Spinal cord (tissue), 10 donors: ENCODE results near the gene KATNAL2. TPM values are rescaled to one million over a fixed set of nuclear protein-coding genes. Genes with fewer than 3 reads are reported as not detected.
A peak's percentile ranks its signal among the peaks of the same experiment; 100 is the strongest.

Experiments used
- DNase-seq, 6 donors: peaks; one replicate each; pipeline versions ENCODE4 v3.0.0 to v3.0.0-alpha.2; 2013 to 2015; ENCODE audit warnings: low spot score in 6 of 6, low read depth in 4 of 6
- H3K27ac ChIP-seq: one replicate; pipeline ENCODE4 v1.5.1; 2013; ENCODE audit warnings: low read depth, low read length, control low read depth
- H3K27me3 ChIP-seq: one replicate; pipeline ENCODE4 v1.6.1; 2013; ENCODE audit warnings: low read length; ENCODE audit not compliant: control insufficient read depth, insufficient read depth
- H3K36me3 ChIP-seq: one replicate; pipeline ENCODE4 v1.6.1; 2013; ENCODE audit warnings: low read length; ENCODE audit not compliant: control insufficient read depth, insufficient read depth
- H3K4me1 ChIP-seq: one replicate; pipeline ENCODE4 v1.6.1; 2013; ENCODE audit warnings: low read length; ENCODE audit not compliant: control insufficient read depth, insufficient read depth
- H3K4me3 ChIP-seq: one replicate; pipeline ENCODE4 v1.5.1; 2013; ENCODE audit warnings: low read depth, low read length, control low read depth
- H3K9me3 ChIP-seq: one replicate; pipeline ENCODE4 v1.6.1; 2013; ENCODE audit warnings: low read length; ENCODE audit not compliant: control insufficient read depth, insufficient read depth
- WGBS: methylation state at CpG from one replicate; pipeline ENCODE4 v1.1.5; 2013; ENCODE audit warnings: missing lambda C conversion rate; ENCODE audit not compliant: insufficient coverage; 5-methylcytosine and 5-hydroxymethylcytosine counted together
- polyA plus RNA-seq, 2 donors: library from polyadenylated mRNA; unstranded; fragments of 120-200 nt; gene quantifications; one replicate each; pipeline ENCODE4 v1.2.1, GENCODE V29; 2013; ENCODE audit not compliant: insufficient read length in 2 of 2
- total RNA-seq, 2 donors: library from RNA; depleted of rRNA in 1 of 2; stranded (reverse); fragments of 120-200 nt in 1 of 2; fragments of >200 nt in 1 of 2; gene quantifications; one replicate each; pipeline versions ENCODE4 v1.2.3 to v1.2.4, GENCODE V29; 2013 to 2014
- donor health status: healthy.

KATNAL2 gene
- total and polyA plus RNA-seq, 4 donors = 6.3 to 9.6 (median 8.2) TPM

DNA sequence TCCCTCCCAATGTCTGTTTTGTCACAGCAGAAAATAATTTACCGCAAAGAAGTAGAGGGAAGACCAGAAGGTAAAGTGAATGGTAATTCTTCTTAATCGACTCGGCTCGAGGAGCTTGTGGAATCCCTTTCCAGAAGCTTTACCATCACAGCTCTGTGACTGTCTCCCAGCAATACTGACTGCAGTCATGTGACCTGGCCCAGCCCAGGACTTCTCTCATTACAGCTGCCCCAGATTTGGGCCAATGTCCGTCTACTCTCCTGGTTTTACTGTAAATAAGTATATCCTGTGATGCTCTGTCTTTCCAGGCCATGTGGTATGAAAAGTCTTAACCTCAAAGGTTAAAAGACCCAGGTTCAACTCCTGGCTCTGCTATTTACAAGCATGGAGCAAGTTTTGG is 137.0 kb downstream of the KATNAL2 start:
- Histone ChIP-seq H3K9me3 (no peaks in the 10 kb centered on the region), H3K27ac (no peak overlapping the region), H3K4me3 (no peak overlapping the region), H3K4me1 (no peaks in the 10 kb centered on the region), H3K36me3 (no peaks in the 10 kb centered on the region), H3K27me3 (no peaks in the 10 kb centered on the region)
- no peak for DNase-seq
- WGBS = no CpG with 5 or more reads among the region's 5 CpGs

DNA sequence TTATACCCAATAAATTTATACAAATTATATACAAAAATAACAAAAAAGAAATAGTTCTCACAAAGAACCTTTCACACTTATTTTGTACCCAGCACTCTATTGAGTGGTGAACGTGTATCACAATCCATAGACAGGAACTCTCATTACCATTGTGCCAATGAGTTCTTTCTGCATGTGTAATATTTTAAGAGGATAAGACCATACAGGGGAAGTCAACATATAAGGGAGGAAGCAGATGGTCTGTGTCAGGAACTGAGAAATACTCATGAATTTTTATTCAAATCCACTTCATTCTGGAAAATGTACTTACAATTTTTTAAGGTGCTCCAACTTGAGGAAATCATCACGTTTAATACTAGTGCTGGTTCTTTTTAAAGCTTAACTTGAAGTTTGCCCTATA is 145.1 kb downstream of the KATNAL2 start:
- H3K36me3 ChIP-seq = no peaks in the 10 kb centered on the region
- H3K4me3 ChIP-seq = no peak overlapping the region
- peak in 1 of 6 donors; percentile 26 for DNase-seq
- no peaks in the 10 kb centered on the region for H3K27me3 ChIP-seq
- no peak overlapping the region for H3K27ac ChIP-seq
- no peaks in the 10 kb centered on the region for H3K4me1 ChIP-seq
- no peaks in the 10 kb centered on the region for H3K9me3 ChIP-seq
- WGBS = no CpG with 5 or more reads among the region's 2 CpGs

DNA sequence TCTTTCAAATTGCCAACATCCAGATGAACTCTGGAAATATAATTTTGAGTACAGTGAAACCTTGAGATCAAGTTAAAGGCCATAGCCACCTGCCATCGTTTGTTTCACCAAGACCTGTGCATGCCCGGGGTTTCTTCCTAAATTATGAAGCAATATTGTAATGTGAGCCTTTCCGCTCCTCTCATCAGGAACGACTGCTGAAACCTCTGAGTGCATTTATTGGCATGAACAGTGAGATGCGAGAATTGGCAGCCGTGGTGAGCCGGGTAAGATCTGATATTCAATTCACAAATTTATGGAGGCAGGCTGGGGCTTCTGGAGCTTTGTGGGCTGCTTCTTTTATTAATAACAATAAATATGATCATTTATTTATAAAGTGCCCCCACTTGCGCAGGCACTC is 145.7 kb downstream of the KATNAL2 start:
- H3K9me3 ChIP-seq = no peaks in the 10 kb centered on the region
- H3K27me3 ChIP-seq = no peaks in the 10 kb centered on the region
- peak in 2 of 6 donors; percentile 23 to 68 for DNase-seq
- H3K36me3 ChIP-seq = no peaks in the 10 kb centered on the region
- H3K4me3 ChIP-seq = no peak overlapping the region
- WGBS = no CpG with 5 or more reads among the region's 8 CpGs
- no peaks in the 10 kb centered on the region for H3K4me1 ChIP-seq
- no peak overlapping the region for H3K27ac ChIP-seq

DNA sequence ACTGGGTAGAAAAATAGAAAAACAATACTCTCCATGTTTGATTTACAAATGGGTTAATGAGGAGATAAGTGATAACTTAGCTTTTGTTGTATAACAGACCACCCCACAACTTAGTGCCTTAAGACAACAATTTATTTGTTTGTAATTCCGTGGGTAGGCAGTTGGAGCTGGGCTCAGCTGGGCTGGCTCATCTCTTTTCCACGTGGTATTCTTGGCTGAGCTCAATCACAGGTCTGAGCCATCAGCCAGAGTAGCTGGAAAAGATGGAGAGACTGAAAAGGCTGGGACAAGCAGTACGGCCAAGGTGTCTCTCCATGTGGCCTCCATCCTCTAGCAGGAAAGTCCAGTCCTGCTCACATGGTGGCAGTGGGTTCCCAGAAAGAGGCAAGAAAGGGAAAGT is 150.2 kb downstream of the KATNAL2 start:
- no peak for DNase-seq

DNA sequence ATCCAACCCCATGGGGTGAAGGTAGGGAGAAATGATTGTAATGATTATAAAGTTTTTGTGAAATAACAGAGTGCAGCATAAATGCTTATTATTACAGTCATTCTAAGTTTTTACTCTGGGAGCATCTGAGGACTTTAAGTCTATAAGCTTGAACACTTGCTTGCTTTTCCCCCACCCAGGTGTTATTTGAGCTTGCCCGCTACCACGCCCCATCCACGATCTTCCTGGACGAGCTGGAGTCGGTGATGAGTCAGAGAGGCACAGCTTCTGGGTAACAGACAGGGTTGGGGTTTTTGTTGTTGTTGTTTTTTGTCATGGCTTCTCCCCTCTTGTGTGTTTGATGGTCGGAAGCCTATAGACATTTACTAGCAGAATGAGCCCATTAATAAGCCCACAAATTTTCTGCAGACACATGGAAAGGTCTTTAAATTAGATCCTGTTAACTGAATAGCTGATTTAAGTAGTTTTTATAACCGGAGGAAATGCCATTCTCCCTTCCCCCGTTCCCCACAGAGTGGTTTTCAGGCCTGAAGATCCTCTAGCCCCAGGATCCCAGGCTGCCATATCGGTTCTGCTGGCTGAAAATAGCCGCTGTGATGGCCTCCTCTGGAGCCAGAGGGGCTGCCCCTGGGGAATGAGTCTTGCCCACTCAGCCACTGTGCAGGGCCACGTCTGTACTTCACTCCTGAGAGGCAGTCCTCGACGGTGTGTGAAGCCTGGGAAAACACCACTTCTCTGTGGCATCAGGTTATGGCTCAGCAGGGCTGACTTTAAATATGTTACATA is 157.9 kb downstream of the KATNAL2 start:
- 44% methylated on average over 5 of the region's 13 CpGs for WGBS

More for the DNA sequence above, 150.2 kb downstream of the KATNAL2 start:
- Histone ChIP-seq H3K27ac (no peak overlapping the region), H3K9me3 (no peaks in the 10 kb centered on the region), H3K36me3 (no peaks in the 10 kb centered on the region), H3K4me1 (no peaks in the 10 kb centered on the region), H3K27me3 (no peaks in the 10 kb centered on the region), H3K4me3 (no peak overlapping the region)
- 50% methylated on average over 2 of the region's 3 CpGs for WGBS

DNA sequence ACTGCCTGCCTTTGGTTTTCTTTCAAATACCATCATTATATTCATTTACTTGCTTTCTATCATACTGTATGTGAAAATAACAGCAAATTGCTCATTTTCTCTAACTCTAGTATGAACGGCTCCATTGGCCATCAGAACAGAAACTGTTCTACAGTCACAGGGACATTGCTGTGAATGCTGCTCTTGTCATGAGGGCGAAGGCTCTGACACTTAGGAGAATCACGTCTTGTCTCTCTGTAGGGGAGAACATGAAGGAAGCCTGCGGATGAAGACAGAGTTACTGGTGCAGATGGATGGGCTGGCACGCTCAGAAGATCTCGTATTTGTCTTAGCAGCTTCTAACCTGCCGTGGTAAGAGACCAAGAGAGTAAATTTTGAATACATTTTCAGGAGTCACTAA is 159.7 kb downstream of the KATNAL2 start:
- no peak overlapping the region for H3K4me3 ChIP-seq
- H3K9me3 ChIP-seq = no peaks in the 10 kb centered on the region
- no peaks in the 10 kb centered on the region for H3K27me3 ChIP-seq
- peak in 2 of 6 donors; percentile 17 to 33 for DNase-seq
- H3K36me3 ChIP-seq = no peaks in the 10 kb centered on the region
- 55% methylated on average over 5 of the region's 7 CpGs for WGBS
- no peak overlapping the region for H3K27ac ChIP-seq
- H3K4me1 ChIP-seq = peaks cover 3% of the 10 kb centered on the region

More for the DNA sequence above, 157.9 kb downstream of the KATNAL2 start:
- H3K27ac ChIP-seq = no peak overlapping the region
- no peaks in the 10 kb centered on the region for H3K27me3 ChIP-seq
- no peak overlapping the region for H3K4me3 ChIP-seq
- no peaks in the 10 kb centered on the region for H3K9me3 ChIP-seq
- peak in 1 of 6 donors; percentile 15 for DNase-seq
- no peaks in the 10 kb centered on the region for H3K36me3 ChIP-seq
- H3K4me1 ChIP-seq = peaks cover 3% of the 10 kb centered on the region

DNA sequence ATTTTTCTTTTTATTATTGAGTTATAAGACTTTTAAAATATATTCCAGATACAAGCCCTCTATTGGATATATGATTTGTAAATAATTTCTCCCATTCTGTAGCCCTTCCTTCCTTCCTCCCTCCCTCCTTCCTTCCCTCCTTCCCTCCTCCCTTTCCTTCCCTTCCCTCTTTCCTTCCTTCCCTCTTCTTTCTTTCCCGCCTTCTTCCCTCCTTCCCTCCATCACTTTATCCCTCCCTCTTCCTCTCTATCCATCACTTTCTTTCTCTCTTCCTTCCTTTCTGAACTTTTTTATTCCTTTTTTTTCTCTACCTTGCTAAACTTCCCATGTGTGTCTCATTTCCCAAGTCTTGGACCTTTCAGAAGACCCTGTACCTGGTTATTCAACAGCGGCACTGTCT is 163.5 kb downstream of the KATNAL2 start:
- no peak overlapping the region for H3K27ac ChIP-seq
- no peak overlapping the region for H3K4me3 ChIP-seq
- H3K36me3 ChIP-seq = no peaks in the 10 kb centered on the region
- H3K27me3 ChIP-seq = no peaks in the 10 kb centered on the region
- H3K9me3 ChIP-seq = no peaks in the 10 kb centered on the region
- DNase-seq = no peak
- H3K4me1 ChIP-seq = no peaks in the 10 kb centered on the region
- 95% methylated on average over 1 of the region's 2 CpGs for WGBS

DNA sequence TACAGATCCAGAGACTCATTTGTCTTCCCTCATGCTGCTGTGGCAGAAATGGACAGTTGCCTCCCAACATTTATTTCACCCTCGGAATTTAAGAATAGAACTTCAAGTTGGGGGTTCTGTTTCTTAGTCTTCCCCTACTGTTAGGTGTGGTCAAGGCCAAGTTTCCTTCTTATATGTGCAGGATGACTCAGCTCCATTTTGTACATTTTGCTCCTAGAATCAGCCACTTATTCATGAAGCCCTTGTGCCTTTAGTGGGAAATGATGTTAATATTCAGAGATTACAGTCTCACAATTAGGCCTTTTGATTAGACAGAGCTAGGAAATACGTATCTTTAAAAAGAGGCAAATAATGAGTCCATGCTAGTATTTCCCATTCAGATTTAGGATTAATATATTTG is 164.2 kb downstream of the KATNAL2 start:
- no CpG with 5 or more reads among the region's 2 CpGs for WGBS
- no peak for DNase-seq
- H3K4me1 ChIP-seq = no peaks in the 10 kb centered on the region
- no peaks in the 10 kb centered on the region for H3K9me3 ChIP-seq
- H3K4me3 ChIP-seq = no peak overlapping the region
- H3K36me3 ChIP-seq = no peaks in the 10 kb centered on the region
- H3K27me3 ChIP-seq = no peaks in the 10 kb centered on the region
- H3K27ac ChIP-seq = no peak overlapping the region

DNA sequence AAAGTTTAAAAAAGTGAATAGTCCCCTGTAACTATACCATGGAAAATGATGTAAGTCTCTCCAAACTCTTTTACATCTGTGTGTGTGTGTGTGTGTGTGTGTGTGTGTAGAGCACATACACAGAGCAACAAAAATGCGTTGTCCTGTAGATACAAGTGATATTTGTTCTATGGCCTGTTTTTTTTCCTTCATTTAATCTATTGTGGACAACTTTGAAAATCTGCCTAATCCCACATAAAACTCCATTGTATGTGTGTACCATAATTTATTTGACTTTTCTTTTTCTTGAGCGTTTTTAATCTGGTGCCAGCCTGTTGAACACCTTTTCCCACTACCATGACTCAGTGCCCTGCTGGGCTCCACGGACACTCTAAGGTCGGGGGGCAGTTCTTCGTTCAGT is 170.3 kb downstream of the KATNAL2 start:
- no peak overlapping the region for H3K27ac ChIP-seq
- no peaks in the 10 kb centered on the region for H3K9me3 ChIP-seq
- H3K4me1 ChIP-seq = no peaks in the 10 kb centered on the region
- no peaks in the 10 kb centered on the region for H3K36me3 ChIP-seq
- DNase-seq = no peak
- no peak overlapping the region for H3K4me3 ChIP-seq
- no peaks in the 10 kb centered on the region for H3K27me3 ChIP-seq
- 27% methylated on average over 2 of the region's 5 CpGs for WGBS

DNA sequence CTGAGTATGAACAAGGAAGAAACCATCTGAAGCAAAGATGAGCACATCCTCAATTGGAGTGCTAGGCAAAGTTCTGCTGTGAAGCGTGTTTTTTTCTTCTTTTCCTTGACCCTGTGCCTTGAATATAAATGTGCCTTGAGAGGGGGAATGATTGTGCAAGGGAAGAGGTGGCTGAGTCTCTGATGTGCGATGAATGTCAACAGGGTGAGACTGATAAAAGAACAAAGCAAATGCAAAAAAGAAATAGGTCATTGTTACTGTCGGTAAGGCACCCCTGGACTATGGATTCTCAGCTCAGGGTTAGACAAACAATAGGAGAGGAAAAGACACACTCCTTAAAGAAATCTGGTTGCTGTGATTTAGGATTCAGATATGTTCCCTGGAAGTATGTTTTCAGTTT is 178.4 kb downstream of the KATNAL2 start:
- 27% methylated on average over 3 of the region's 3 CpGs for WGBS
- H3K27ac ChIP-seq = no peak overlapping the region
- DNase-seq = peak in 1 of 6 donors; percentile 39
- no peaks in the 10 kb centered on the region for H3K27me3 ChIP-seq
- H3K9me3 ChIP-seq = no peaks in the 10 kb centered on the region
- H3K4me3 ChIP-seq = no peak overlapping the region
- no peaks in the 10 kb centered on the region for H3K4me1 ChIP-seq
- H3K36me3 ChIP-seq = peaks cover 3% of the 10 kb centered on the region
